GM19395 (cell line): ENCODE data around the gene APBB1IP.
"Not testable (repeated sequence)": the region's sequence is repeated elsewhere in the genome, so short reads cannot be mapped to it uniquely, and the experiment has no call there.

Source experiments
- ATAC-seq: cut with Tn5 transposase; IDR thresholded peaks from one replicate; pipeline ENCODE4 v1.9.1; 2021; ENCODE audit warnings: mild to moderate bottlenecking, moderate library complexity; ENCODE audit not compliant: unreplicated experiment

Gene APBB1IP, protein sequence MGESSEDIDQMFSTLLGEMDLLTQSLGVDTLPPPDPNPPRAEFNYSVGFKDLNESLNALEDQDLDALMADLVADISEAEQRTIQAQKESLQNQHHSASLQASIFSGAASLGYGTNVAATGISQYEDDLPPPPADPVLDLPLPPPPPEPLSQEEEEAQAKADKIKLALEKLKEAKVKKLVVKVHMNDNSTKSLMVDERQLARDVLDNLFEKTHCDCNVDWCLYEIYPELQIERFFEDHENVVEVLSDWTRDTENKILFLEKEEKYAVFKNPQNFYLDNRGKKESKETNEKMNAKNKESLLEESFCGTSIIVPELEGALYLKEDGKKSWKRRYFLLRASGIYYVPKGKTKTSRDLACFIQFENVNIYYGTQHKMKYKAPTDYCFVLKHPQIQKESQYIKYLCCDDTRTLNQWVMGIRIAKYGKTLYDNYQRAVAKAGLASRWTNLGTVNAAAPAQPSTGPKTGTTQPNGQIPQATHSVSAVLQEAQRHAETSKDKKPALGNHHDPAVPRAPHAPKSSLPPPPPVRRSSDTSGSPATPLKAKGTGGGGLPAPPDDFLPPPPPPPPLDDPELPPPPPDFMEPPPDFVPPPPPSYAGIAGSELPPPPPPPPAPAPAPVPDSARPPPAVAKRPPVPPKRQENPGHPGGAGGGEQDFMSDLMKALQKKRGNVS

DNA sequence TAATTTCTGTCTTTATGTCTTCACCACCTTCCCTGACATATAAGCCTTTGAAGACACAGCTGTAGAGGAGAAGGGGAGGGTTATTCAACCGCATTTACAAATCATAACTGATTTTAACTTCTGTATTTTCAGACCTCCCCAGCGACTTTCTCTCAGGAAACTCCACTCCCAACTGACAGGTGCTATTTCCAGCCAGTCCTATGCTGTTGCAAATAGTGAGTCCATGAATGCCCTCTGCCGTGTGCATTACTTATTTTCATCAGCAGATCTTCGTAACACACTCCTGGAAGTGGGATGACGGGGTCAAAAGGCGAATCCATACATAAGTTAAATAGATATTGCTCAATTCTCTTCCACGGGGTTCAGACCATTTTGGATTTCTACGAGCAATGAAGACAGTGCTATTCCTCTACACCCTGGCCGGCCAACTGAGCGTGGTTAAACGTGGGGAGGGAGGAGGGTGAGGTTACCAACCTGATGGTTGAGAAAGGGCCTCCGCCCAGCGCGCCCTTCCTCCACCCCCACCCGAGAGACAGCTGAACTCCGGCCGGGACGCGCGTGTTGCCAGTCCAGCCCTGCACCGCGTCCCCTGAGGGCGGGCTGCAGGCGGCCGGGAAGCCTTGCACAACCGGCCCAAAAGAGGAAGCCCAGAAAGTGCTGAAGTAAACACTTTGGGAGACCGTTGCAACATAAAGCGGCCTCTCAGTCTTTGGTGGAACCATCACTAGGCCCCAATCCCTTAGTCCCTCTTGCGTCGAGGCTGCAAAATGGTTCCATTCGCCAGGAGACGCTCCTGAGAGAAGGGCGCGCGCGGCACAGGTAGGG, at the start of gene APBB1IP:
Gene APBB1IP (plus strand): TSS at position 705 of the 825 bp plus-strand sequence. CDS start 53,986 bp downstream, outside the sequence.
- peak; percentile 61 for ATAC-seq

- no peak for ATAC-seq
These were observed 48.6 kb upstream of the APBB1IP start for GRCh38 chr10:26389533-26389932.

GRCh38 chr10:26391701-26392695, 46.1 kb upstream of the APBB1IP start:
- no peak for ATAC-seq

DNA sequence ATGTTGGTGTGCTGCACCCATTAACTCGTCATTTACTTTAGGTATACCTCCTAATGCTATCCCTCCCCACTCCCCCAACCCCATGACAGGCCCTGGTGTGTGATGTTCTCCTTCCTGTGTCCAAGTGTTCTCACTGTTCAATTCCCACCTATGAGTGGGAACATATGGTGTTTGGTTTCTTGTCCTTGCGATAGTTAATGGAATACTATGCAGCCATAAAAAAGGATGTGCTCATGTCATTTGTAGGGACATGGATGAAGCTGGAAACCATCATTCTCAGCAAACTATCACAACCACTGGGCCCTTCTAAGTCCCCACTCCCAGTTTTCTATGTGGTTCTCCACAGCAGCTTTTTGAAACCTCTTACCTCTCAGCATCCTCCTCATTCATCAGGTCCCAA, 39.8 kb upstream of the APBB1IP start:
- ATAC-seq: not testable (repeated sequence)

- no peak for ATAC-seq
These were observed 30.7 kb upstream of the APBB1IP start for GRCh38 chr10:26407406-26407969.

- no peak for ATAC-seq
These were observed 29.2 kb upstream of the APBB1IP start for GRCh38 chr10:26408858-26409494.

GRCh38 chr10:26410356-26410755, 27.8 kb upstream of the APBB1IP start:
- ATAC-seq: no peak

DNA sequence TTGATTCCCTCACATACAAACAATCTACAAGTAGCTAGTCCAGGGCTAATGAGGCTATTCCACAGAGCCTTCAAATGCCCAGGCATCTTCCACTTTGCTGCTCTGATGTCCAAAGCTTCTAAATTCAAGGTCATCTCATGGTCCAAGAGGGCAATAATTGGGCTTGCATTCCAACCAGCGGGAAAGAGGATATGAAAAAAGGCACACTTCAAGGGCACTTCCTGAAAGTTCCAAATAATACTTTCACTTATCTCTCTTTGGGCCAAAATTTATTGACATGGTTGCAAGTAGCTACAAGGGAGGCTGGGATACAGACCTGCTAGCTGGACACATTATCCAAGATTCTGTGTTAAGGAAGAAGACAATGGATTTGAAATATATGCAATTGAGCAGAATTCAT, 25.2 kb upstream of the APBB1IP start:
- no peak for ATAC-seq

- no peak for ATAC-seq
These were observed 24.8 kb upstream of the APBB1IP start for GRCh38 chr10:26413375-26413774.

DNA sequence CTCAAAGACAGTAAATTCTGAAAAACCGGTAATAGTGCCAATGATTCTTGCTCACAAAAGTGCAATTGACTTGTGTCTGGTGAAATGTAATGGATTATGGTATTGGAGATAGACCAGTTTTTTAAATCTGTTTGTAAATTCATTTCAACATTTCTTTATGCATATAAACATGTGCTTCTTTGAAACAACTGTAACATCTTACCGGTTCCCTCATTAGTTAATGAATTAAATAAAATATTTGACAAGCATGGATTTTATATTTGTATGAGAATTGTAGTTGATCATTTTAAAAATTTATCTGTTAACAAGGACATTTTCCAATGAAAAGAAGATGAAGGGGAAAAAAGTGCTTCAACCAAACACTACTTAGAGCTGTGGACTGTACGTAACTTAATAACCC, 21.0 kb upstream of the APBB1IP start:
- ATAC-seq: no peak

DNA sequence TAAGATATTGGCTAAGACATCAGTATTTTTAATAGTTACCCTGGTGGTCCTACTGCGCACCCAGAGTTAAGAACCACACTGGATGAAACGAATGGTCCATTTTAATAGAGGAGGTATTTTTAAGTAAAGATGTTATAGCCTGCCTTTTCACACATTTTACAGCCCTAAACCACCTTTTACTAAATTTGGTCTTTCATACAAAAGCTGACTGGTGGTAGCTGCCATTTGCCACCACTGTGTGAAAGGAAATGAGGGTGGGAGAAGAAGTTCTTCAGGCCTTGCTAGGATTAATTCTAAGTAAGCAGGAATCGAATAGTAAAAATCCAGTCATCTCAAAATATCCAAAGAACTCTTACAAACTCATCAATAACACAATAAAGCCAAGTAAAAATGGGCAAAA, 15.2 kb upstream of the APBB1IP start:
- ATAC-seq: no peak

GRCh38 chr10:26423722-26424121, 14.4 kb upstream of the APBB1IP start:
- no peak for ATAC-seq

DNA sequence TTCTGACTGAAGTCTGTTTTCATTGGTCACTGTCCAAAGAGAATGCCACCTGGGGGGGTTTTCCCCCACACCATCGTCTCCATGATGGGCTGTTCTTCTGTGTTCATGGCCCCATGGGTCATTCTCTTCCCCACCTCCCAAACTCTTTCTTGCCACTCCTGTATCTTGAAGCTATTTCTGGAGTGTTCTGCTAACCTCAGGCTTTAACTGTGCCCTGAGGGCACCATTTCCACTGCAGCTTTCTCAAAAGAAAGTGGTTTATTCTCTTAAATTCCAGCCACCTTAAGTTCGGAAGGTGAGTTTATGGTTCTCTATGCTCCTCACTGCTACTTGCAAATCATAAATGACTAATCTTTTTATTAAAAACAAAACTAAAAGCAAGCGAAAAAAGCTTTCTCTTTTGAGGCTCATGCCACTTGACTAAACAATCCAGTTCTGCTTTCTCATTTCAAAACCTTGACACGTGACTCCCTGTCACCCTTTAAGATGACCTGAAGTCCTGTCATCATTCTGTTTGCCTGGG, 7.4 kb upstream of the APBB1IP start:
- ATAC-seq: peak; percentile 93

DNA sequence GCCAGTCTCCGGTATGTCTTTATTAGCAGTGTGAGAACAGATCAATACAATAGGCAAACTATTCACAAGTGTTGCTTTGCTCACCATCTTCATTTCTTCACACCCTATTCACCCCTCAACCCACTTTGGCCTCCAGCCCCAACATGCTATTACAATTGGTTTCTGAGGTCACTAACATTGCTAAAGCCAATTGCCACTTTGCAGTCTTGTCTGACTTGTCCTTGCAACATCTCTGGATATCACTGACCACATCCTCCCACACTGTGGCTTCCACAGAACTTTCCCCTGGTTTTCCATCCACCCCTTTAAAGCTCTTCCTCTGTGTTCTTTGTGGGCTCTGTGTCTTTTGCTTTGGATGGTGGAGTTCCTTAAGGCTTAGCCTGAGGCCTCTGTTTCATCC, 5.2 kb upstream of the APBB1IP start:
- no peak for ATAC-seq

DNA sequence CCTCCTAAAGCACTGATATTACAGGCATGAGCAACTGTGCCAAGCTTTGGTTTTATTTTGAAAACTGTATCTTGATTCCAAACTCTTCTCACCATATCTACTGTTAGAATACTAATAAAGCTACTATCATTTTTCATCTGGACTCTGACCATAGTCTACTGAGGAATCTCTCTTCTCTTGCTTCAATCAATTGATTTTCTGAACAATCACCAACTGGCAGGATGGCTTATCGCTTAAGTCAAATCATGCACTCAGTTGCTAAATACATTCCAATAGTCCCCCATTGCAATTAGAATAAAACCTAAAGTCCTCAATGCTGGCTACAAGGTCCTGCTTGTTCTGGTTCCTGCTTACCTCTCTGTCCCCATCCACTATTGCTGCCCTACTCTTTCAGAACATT, 2.3 kb upstream of the APBB1IP start:
- no peak for ATAC-seq

GRCh38 chr10:26436848-26437247, 1.3 kb upstream of the APBB1IP start:
- no peak for ATAC-seq

GRCh38 chr10:26438534-26439341, 597 bp downstream of the APBB1IP start:
- ATAC-seq: peak; percentile 48

DNA sequence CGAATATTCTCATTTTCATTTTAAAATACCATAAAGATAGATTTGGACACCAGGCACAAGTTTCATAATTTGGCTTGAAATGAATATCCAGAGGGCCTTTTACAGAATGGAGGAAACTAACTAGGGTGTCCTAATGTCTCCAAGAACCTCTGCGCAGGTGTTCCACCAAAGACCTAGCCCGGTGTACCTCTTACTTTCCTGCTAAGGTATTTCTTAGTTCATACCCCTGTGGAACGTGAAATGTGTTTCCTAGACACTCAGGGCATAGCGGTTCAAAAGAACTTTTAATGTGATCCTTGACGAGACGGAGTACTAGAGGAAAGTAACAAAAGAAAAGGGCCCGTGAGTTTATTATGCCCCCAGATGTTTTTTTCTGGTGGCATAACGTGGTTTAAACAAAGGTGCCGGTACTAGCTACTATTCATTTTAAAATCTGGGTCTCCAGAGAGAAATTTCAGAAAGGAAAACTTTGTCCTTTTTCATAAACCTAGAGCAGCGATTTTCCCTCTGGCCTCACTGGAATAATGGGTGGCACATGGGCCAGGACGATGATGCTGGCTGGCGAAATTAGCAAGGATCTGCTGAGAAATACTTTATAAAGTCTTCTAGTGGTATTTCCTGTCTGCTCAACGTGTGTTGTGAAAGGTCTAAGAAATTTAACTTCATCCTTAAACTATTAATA, 1.4 kb downstream of the APBB1IP start:
- no peak for ATAC-seq
